ENCODE data around the gene EHD2.
"Not testable (repeated sequence)": the region's sequence is repeated elsewhere in the genome, so short reads cannot be mapped to it uniquely, and the experiment has no call there.

The EHD2 gene

DNA sequence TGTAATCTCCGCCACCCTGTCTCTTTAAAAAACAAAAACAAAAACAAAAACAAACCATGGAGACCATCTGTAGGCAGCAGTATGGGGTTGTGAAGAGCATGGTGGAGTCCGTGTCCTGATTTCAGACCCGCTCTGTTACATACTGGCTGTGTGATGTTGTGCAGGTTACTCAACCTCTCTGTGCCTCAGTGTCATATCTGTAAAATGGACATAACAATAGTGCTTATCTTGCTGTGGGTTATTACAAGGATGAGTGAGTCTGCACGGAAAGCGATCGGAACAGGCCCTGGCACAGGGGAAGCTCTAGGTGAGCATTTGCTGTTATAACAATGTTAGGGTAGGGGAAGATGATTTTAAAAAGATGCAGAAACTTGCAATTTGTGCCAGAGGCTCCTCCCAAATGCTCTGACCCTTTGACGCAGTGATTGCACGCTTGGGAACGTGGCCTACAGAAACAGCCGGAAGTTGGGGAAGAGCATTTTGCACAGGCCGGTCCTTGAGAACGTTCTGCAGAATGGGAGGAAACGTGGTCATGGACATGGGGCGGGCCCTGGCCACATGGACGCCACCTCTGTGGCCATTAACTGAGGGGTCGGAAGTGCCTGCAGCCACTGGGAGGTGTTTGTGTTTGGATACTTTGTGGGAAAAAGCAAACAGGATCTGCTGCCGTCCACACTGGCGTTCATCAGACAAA lies 49.5 kb downstream of the EHD2 start:
- peaks cover 19 to 30% (median 28%) of the 10 kb centered on the region in 11 experiments for H3K36me3 ChIP-seq
- TF ChIP-seq Cebpa-rat (IDR thresholded peaks at IDR 0.05), result no peak
- H3K4me2 ChIP-seq, result no peak overlapping the region
- no peak overlapping the region for H3K9ac ChIP-seq
- no peaks in the 10 kb centered on the region for H3K27me3 ChIP-seq
- H3K9me3 ChIP-seq (replicated peaks in 1 of 11), result no peaks in the 10 kb centered on the region
- H3K4me3 ChIP-seq, result no peak overlapping the region
- H3K4me1 ChIP-seq, result peaks cover 0 to 16% (median 8%) of the 10 kb centered on the region in 10 experiments; a peak in 11 of 20 replicates
- peaks cover 0 to 54% (median 22%) of the 10 kb centered on the region in 11 experiments; a peak in 20 of 22 replicates for H4K20me1 ChIP-seq
- no peak overlapping the region for H3K27ac ChIP-seq

DNA sequence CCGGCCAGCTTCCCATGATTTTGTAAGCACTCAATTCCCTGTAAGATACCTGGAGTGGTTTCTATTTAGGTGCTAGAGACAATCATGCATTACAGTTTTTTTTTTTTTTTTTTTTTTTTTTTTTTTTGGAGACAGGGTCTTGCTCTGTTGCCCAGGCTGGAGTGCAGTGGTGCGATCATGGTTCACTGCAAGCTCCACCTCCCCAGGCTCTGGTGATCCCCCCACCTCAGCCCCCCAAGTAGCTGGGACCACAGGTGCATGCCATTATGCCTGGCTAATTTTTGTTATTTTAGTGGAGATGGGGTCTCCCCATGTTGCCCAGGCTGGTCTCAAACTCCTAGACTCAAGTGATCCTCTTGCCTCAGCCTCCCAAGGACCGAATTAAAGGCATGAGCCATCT lies 51.5 kb downstream of the EHD2 start:
- not testable (repeated sequence) for H3K9ac ChIP-seq; H3K27ac ChIP-seq; H3K27me3 ChIP-seq; H3K4me2 ChIP-seq; H3K4me3 ChIP-seq; H3K9me3 ChIP-seq (replicated peaks in 1 of 11)
- Histone ChIP-seq H4K20me1 (peaks cover 0 to 36% (median 11%) of the 10 kb centered on the region in 11 experiments; a peak in 11 of 22 replicates), H3K36me3 (peaks cover 2 to 11% (median 9%) of the 10 kb centered on the region in 11 experiments; a peak in 13 of 22 replicates), H3K4me1 (peaks cover 0 to 16% (median 8%) of the 10 kb centered on the region in 10 experiments; a peak in 11 of 20 replicates)

DNA sequence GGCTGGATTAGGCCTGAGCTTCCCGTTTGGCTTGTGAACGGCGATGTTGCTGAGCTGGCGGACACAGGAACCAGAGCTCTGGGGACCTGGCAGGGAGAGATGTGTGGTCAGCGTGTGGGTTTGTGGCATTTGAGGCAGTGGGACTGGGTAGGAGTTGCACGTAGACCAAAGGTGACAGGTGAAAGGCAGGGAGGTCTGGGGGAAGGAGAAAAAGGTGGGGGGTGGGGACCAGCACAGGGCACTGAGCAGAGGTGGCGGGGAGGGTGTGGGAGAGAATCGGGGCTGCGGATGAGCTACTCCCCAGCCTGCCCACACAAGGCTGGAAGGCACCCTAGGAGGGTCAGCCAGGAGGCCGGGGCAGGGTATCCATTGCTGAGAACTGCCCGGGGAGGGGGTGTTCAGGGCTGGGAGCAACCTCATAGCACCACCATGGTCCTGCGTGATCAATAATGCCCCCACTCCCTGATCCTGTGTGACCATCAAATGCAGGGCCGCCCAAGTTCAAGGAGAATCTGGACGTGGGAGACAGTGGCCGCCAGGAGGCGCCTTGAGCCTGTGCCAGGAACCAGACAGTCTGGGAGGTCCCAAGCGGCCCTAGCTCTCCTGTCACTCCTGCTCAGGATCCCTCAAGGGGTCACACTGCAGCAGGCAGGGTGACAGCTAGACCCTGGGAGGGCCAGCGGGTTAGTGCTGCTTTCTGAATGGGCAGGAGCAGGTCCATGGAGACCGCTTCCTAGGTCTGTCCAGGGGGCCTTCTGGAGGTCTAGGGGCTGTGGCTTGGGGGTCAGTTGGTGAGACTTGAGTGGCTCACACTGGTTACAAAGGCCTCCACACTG lies 52.5 kb downstream of the EHD2 start:
- H4K20me1 ChIP-seq, result peaks cover 0 to 31% (median 9%) of the 10 kb centered on the region in 11 experiments; a peak in 11 of 22 replicates
- no peaks in the 10 kb centered on the region for H3K9me3 ChIP-seq (replicated peaks in 1 of 11)
- peak overlapping the region in 2 of 11 experiments; percentile 12 to 25; a peak in 2 of 22 replicates for H3K4me2 ChIP-seq
- H3K27me3 ChIP-seq, result no peaks in the 10 kb centered on the region
- H3K36me3 ChIP-seq, result peaks cover 0 to under 1% (median 0%) of the 10 kb centered on the region in 11 experiments; a peak in 1 of 22 replicates
- no peak for TF ChIP-seq Cebpa-rat (IDR thresholded peaks at IDR 0.05)
- H3K4me1 ChIP-seq, result peaks cover 0 to 16% (median 8%) of the 10 kb centered on the region in 10 experiments; a peak in 11 of 20 replicates
- H3K4me3 ChIP-seq, result no peak overlapping the region
- H3K9ac ChIP-seq, result peak overlapping the region in 1 of 11 experiments; percentile 32; a peak in 1 of 22 replicates
- H3K27ac ChIP-seq, result no peak overlapping the region

DNA sequence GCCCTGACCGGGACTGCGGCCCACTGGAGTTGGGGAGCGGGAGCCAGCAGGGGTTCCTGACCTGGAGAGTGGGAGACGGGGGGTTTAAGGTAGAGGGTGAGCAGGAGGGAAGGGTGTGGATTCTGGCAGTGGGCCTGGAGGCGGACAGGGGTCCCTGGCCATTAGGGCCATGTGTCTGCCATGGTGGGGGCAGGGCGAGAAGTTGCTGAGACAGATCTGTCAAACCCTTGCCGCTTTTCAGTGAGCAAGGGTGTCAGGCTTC lies 53.1 kb downstream of the EHD2 start:
- no peak overlapping the region for H3K9ac ChIP-seq
- no peaks in the 10 kb centered on the region for H3K27me3 ChIP-seq
- peaks cover 0 to 28% (median 6%) of the 10 kb centered on the region in 11 experiments; a peak in 10 of 22 replicates for H4K20me1 ChIP-seq
- TF ChIP-seq Cebpa-rat (IDR thresholded peaks at IDR 0.05), result no peak
- no peaks in the 10 kb centered on the region for H3K36me3 ChIP-seq
- no peaks in the 10 kb centered on the region for H3K9me3 ChIP-seq (replicated peaks in 1 of 11)
- H3K4me1 ChIP-seq, result peaks cover 0 to 16% (median 8%) of the 10 kb centered on the region in 10 experiments; a peak in 11 of 20 replicates
- no peak overlapping the region for H3K4me2 ChIP-seq
- H3K27ac ChIP-seq, result no peak overlapping the region
- no peak overlapping the region for H3K4me3 ChIP-seq

DNA sequence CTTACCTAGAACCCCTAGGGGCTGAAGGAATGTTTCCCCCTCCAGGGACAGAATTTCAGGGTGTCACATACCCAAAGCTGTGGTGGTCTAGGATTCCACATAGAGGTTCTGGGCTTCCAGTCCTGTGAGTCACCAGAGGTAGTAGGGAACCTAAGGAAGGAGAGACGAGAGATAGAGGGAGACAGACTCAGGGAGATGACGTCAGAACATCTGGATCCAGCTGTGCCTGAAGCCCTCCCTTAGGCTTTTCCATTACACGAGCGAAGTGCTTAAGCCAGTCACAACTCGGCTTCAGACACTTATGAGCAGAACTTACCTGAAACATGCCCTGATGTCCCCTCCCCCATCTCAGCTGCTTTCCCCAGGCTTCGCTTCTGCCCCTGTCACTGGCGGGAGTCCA lies 53.4 kb downstream of the EHD2 start:
- H3K4me3 ChIP-seq, result no peak overlapping the region
- no peaks in the 10 kb centered on the region for H3K9me3 ChIP-seq (replicated peaks in 1 of 11)
- peaks cover 0 to 28% (median 6%) of the 10 kb centered on the region in 11 experiments; a peak in 9 of 22 replicates for H4K20me1 ChIP-seq
- H3K27ac ChIP-seq, result no peak overlapping the region
- no peak for TF ChIP-seq Cebpa-rat (IDR thresholded peaks at IDR 0.05)
- H3K4me1 ChIP-seq, result peaks cover 0 to 16% (median 8%) of the 10 kb centered on the region in 10 experiments; a peak in 11 of 20 replicates
- H3K9ac ChIP-seq, result no peak overlapping the region
- no peaks in the 10 kb centered on the region for H3K27me3 ChIP-seq
- H3K36me3 ChIP-seq, result no peaks in the 10 kb centered on the region
- H3K4me2 ChIP-seq, result no peak overlapping the region

DNA sequence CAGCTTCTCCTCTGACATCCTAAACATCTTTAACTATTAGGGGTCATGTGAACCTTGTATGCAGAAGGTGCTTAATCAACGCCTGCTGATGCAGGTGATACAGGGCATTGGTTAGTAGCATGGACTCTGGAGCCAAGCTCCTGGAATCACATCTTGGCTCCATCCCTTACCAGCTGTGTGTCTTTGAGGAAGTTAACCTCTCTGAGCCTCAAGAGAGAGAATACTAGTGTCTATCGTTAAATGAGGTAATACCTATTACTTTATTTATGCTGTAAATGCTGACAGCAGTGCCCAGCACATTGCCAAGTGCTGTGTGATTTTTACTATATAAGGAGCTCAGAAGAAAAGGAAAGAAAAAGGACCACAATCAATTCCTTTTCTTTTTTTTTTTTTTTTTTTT lies 54.1 kb downstream of the EHD2 start:
- H3K9me3 ChIP-seq (replicated peaks in 1 of 11), result no peaks in the 10 kb centered on the region
- no peaks in the 10 kb centered on the region for H3K27me3 ChIP-seq
- H3K4me3 ChIP-seq, result no peak overlapping the region
- H3K9ac ChIP-seq, result no peak overlapping the region
- no peak overlapping the region for H3K4me2 ChIP-seq
- TF ChIP-seq Cebpa-rat (IDR thresholded peaks at IDR 0.05), result no peak
- no peak overlapping the region for H3K27ac ChIP-seq
- H4K20me1 ChIP-seq, result peaks cover 0 to 28% (median 6%) of the 10 kb centered on the region in 11 experiments; a peak in 9 of 22 replicates
- no peaks in the 10 kb centered on the region for H3K36me3 ChIP-seq
- H3K4me1 ChIP-seq, result peaks cover 0 to 16% (median 8%) of the 10 kb centered on the region in 10 experiments; a peak in 11 of 20 replicates

DNA sequence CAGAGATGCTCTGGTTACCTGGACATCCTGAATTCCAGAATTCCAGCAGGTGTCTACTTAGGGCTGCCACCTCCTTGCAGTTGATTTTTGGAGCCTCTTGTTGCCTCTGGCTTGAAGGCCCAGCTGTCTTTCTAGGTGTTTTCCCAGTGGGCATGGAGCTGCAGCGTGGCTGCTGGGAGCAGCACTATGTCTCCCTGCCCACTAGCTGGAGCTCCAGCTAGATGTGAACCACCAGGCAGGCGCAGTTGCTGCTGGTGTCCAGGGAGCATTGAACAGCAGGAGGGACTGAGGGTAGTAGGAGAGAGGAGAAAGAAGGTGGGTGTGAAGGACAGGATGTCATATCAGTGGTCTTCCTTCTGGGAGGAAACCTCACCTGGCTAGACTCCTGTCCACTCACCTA lies 55.4 kb downstream of the EHD2 start:
- no peaks in the 10 kb centered on the region for H3K9me3 ChIP-seq (replicated peaks in 1 of 11)
- no peak overlapping the region for H3K4me2 ChIP-seq
- H3K27ac ChIP-seq, result no peak overlapping the region
- peaks cover 0 to 20% (median 0%) of the 10 kb centered on the region in 11 experiments; a peak in 7 of 22 replicates for H4K20me1 ChIP-seq
- no peak overlapping the region for H3K4me3 ChIP-seq
- H3K9ac ChIP-seq, result no peak overlapping the region
- no peaks in the 10 kb centered on the region for H3K36me3 ChIP-seq
- no peak for TF ChIP-seq Cebpa-rat (IDR thresholded peaks at IDR 0.05)
- H3K27me3 ChIP-seq, result no peaks in the 10 kb centered on the region
- H3K4me1 ChIP-seq, result peaks cover 0 to 16% (median 8%) of the 10 kb centered on the region in 10 experiments; a peak in 11 of 20 replicates

DNA sequence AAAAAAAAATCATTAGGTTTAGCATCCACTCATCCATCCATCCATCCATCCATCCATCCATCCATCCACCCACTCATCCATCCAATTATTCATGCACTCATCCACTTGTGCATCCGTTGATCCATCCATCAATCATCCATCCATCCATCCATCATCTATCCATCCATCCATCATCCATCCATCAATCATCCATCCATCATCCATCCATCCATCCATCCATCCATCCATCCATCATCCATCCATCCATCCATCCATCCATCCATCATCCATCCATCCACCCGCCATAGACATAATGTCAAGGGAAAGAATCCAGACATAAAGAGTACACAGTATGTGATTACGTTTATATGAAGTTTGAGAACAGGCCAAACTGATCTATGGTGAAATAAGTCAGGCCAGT lies 56.3 kb downstream of the EHD2 start:
- H3K27ac ChIP-seq, result no peak overlapping the region
- peaks cover 0 to 20% (median 0%) of the 10 kb centered on the region in 11 experiments; a peak in 7 of 22 replicates for H4K20me1 ChIP-seq
- H3K4me2 ChIP-seq, result no peak overlapping the region
- H3K4me1 ChIP-seq, result peaks cover 0 to 15% (median 8%) of the 10 kb centered on the region in 10 experiments; a peak in 11 of 20 replicates
- no peak overlapping the region for H3K4me3 ChIP-seq
- no peaks in the 10 kb centered on the region for H3K9me3 ChIP-seq (replicated peaks in 1 of 11)
- H3K27me3 ChIP-seq, result no peaks in the 10 kb centered on the region
- H3K36me3 ChIP-seq, result no peaks in the 10 kb centered on the region
- no peak overlapping the region for H3K9ac ChIP-seq
- no peak for TF ChIP-seq Cebpa-rat (IDR thresholded peaks at IDR 0.05)

DNA sequence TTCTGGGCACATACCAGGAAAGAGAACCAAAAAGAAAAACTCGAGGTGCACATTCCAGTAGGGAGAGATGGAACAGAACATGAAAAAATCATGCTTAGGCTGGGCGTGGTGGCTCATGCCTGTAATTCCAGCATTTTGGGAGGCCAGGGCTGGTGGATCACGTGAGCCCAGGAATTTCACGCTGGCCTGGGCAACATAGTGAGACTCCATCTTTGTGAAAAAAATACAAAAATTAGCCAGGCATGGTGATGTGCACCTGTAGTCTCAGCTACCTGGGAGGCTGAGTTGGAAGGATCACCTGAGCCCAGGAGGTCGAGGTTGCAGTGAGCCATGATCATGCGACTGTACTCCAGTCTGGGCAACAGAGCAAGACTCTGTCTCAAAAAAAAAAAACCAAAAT lies 58.1 kb downstream of the EHD2 start:
- H3K4me3 ChIP-seq, H3K27ac ChIP-seq: not testable (repeated sequence)

More for the DNA sequence above, 58.1 kb downstream of the EHD2 start:
- not testable (repeated sequence) for H4K20me1 ChIP-seq; H3K4me2 ChIP-seq; H3K9ac ChIP-seq; H3K9me3 ChIP-seq (replicated peaks in 1 of 11); H3K4me1 ChIP-seq; H3K36me3 ChIP-seq; H3K27me3 ChIP-seq
